Psoas muscle (tissue), 8 donors: ENCODE measurements around the gene TNIK. TPM values are rescaled to one million over a fixed set of nuclear protein-coding genes. Genes with fewer than 3 reads are reported as not detected.
A peak's percentile ranks its signal among the peaks of the same experiment; 100 is the strongest.

Experiments
- ATAC-seq, 4 donors: fragments of 200-7000 bp; cut with Tn5 transposase; one replicate each; pipeline ENCODE4 v1.9.1; 2020; ENCODE audit warnings: moderate library complexity in 3 of 4, mild to moderate bottlenecking in 2 of 4
- DNase-seq, 2 donors: peaks; one replicate each; pipeline ENCODE4 v3.0.0-alpha.2; 2020
- H3K27ac ChIP-seq: fragments of 200-600 bp; one replicate; pipeline ENCODE4 v1.8.0; 2022
- H3K27me3 ChIP-seq, 3 donors: fragments of 200-600 bp in 1 of 3; one replicate each; pipeline versions ENCODE4 v1.6.1 to v1.8.0; 2013 to 2022; ENCODE audit warnings: low read length in 2 of 3, mild to moderate bottlenecking in 2 of 3, moderate library complexity in 1 of 3; ENCODE audit not compliant: insufficient read depth in 3 of 3
- H3K36me3 ChIP-seq, 2 donors: fragments of 200-600 bp in 1 of 2; one replicate each; pipeline versions ENCODE4 v1.6.1 to v1.8.0; 2013 to 2022; ENCODE audit warnings: low read depth in 1 of 2, mild to moderate bottlenecking in 1 of 2, moderate library complexity in 1 of 2; ENCODE audit not compliant: insufficient read depth in 1 of 2
- H3K4me1 ChIP-seq: fragments of 200-600 bp; one replicate; pipeline ENCODE4 v1.8.0; 2022
- H3K4me3 ChIP-seq: fragments of 200-600 bp; one replicate; pipeline ENCODE4 v1.8.0; 2022; ENCODE audit warnings: mild to moderate bottlenecking
- H3K9me3 ChIP-seq: fragments of 200-600 bp; one replicate; pipeline ENCODE4 v1.8.0; 2022
- WGBS, 3 donors: extraction: QIAGEN DNeasy Blood & Tissue Kit; methylation state at CpG; one replicate each; pipeline versions ENCODE4 v1.1.6 to v1.1.7; 2013; 5-methylcytosine and 5-hydroxymethylcytosine counted together
- intact Hi-C, 2 donors: fragments of 100-400 bp; cut with DNase I; formaldehyde crosslinking; loops; one replicate each; pipeline versions ENCODE4 v1.11.0 to v1.14.2; 2022
- polyA plus RNA-seq, 3 donors: library from polyadenylated mRNA; stranded (reverse); fragments of 200-250 nt; gene quantifications; one replicate each; pipeline ENCODE4 v1.2.3, GENCODE V29; 2013
- total RNA-seq, 4 donors: library from RNA; stranded (reverse); fragmentation: NEBNext Ultra II Directional in 2 of 4; extraction: Animal tissue kit (Norgen Biotek cat#: 25700) in 2 of 4; gene quantifications; one replicate each; pipeline versions ENCODE4 v1.2.1 to v1.2.4, GENCODE V29; 2021 to 2023
- TF ChIP-seq, protein P1 (sequence below): fragments of 200-600 bp; IDR thresholded peaks from one replicate; pipeline ENCODE4 v1.8.0; 2022; ENCODE audit warnings: antibody characterized with exemption
- donor health status: healthy with polysubstance abuse.
- donor health status: DM: no; HTN: no; CAD: no; lungs with moderate emphysema.
- donor health status: Bipolar disorder and iron deficiency.
- donor health status: healthy.
- donor health status: DM: yes; HTN: yes; CAD: no.
- donor health status: DM: no; HTN: no; CAD: no.
- donor health status: DM: no; HTN: no; CAD: no.
- donor health status: DM: yes; HTN: yes; CAD: no.

Gene TNIK
- total and polyA plus RNA-seq, 7 donors, result 9.9 to 32.4 (median 12.5) TPM

GRCh38 chr3:171342783-171343420 is 117.3 kb downstream of the TNIK start:
- Histone ChIP-seq H3K4me3 (no peak overlapping the region), H3K36me3 (no peaks in the 10 kb centered on the region)
- intact Hi-C loops, result no loop called here

DNA sequence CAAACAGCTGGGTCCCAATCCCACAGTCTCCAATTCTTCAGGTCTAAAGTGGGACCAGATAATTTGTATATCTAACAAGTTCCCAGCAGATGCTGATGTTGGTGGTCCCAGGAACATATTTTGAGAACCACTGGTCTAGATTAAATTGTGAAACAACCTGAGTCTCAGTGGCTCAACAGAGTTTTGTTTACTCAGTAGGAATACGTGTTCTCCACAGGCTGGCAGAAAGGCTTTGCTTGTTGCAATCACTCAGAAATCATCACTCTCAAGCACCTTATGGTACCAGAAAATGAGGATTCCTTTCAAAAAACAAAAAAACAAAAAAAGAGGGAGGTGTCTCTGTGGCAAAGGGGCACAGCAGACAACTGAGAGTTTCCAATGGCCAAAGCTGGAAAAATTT is 118.0 kb downstream of the TNIK start:
- Histone ChIP-seq H3K4me3 (no peak overlapping the region), H3K4me1 (peaks cover 30% of the 10 kb centered on the region), H3K36me3 (no peaks in the 10 kb centered on the region), H3K27ac (no peak overlapping the region), H3K27me3 (no peaks in the 10 kb centered on the region), H3K9me3 (no peaks in the 10 kb centered on the region)
- WGBS, 3 donors, result 84 to 88% (median 88%) methylated on average over 1 of the region's 1 CpG
- intact Hi-C loops, result no loop called here
- DNase-seq (no peak), ATAC-seq (no peak)
- TF ChIP-seq, protein P1, sequence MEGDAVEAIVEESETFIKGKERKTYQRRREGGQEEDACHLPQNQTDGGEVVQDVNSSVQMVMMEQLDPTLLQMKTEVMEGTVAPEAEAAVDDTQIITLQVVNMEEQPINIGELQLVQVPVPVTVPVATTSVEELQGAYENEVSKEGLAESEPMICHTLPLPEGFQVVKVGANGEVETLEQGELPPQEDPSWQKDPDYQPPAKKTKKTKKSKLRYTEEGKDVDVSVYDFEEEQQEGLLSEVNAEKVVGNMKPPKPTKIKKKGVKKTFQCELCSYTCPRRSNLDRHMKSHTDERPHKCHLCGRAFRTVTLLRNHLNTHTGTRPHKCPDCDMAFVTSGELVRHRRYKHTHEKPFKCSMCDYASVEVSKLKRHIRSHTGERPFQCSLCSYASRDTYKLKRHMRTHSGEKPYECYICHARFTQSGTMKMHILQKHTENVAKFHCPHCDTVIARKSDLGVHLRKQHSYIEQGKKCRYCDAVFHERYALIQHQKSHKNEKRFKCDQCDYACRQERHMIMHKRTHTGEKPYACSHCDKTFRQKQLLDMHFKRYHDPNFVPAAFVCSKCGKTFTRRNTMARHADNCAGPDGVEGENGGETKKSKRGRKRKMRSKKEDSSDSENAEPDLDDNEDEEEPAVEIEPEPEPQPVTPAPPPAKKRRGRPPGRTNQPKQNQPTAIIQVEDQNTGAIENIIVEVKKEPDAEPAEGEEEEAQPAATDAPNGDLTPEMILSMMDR, result no peak

More at GRCh38 chr3:171342783-171343420, 117.3 kb downstream of the TNIK start:
- Histone ChIP-seq H3K27ac (no peak overlapping the region), H3K27me3 (no peaks in the 10 kb centered on the region), H3K4me1 (peaks cover 37% of the 10 kb centered on the region), H3K9me3 (no peaks in the 10 kb centered on the region)
- TF ChIP-seq, protein P1, result no peak
- 93 to 98% (median 93%) methylated on average over 2 of the region's 2 CpGs for WGBS, 3 donors
- ATAC-seq (no peak), DNase-seq (no peak)

GRCh38 chr3:171340434-171340833 is 119.8 kb downstream of the TNIK start:
- intact Hi-C loops, result no loop called here
- no peak for ATAC-seq
- Histone ChIP-seq H3K4me3 (no peak overlapping the region), H3K9me3 (no peaks in the 10 kb centered on the region), H3K36me3 (no peaks in the 10 kb centered on the region), H3K27me3 (no peaks in the 10 kb centered on the region), H3K27ac (no peak overlapping the region), H3K4me1 (peaks cover 30% of the 10 kb centered on the region)
- TF ChIP-seq, protein P1, result no peak
- no peak for DNase-seq
- 77 to 92% (median 83%) methylated on average over 4 of the region's 4 CpGs for WGBS, 3 donors

DNA sequence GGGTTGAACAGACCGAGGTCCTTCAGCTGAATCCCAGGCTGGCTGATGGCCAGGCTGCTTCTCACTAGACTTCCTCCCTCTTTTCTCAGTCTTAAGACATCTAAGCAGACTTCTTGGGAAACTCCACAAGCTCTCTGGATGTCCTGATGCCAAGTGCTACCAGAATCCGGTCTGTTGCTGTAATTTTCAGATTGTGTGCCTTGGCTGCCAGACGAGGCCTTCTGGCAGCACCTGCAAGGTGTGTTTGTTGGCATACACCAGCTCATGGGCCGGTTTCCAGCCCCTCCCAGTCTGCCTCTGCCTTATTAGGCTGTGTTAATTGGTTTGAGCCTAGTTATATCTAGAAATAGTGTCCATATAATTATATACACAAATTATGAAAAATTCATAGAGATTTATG is 120.6 kb downstream of the TNIK start:
- 75 to 76% (median 75%) methylated on average over 4 of the region's 4 CpGs for WGBS, 3 donors
- H3K4me3 ChIP-seq, result no peak overlapping the region
- TF ChIP-seq, protein P1, result no peak
- H3K9me3 ChIP-seq, result no peaks in the 10 kb centered on the region
- intact Hi-C loops, result loop anchor here (5.0 to 10.0 kb wide), 3 partner anchors 43 to 155 kb away; no protein-coding TSS in a partner anchor
- no peaks in the 10 kb centered on the region for H3K36me3 ChIP-seq
- H3K4me1 ChIP-seq, result peaks cover 29% of the 10 kb centered on the region
- no peak for ATAC-seq
- no peak for DNase-seq
- no peaks in the 10 kb centered on the region for H3K27me3 ChIP-seq
- no peak overlapping the region for H3K27ac ChIP-seq

DNA sequence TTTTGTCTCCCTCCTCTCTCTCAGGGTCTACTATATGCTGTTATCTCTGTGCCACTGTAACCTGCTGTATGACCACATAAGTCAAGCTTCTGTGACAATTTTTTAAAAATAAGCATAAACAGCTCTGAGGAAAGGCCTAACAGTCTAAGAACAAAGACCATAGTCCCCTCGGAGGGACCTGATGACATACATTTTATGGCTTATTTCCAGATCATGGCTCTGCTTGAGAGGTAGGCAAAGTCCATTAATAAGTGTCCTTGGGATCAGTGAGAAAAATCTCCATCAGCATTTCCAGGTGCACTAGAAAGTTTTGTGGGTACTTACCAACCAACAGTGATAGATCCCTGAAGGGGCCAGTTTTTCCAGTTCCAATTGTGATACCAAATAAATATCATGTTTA is 123.8 kb downstream of the TNIK start:
- peak overlapping the region; percentile 84 for H3K27ac ChIP-seq
- intact Hi-C loops, result loop anchor here (5.0 to 10.0 kb wide), 3 partner anchors 46 to 152 kb away; no protein-coding TSS in a partner anchor
- H3K4me3 ChIP-seq, result no peak overlapping the region
- DNase-seq (no peak), ATAC-seq (no peak)
- H3K36me3 ChIP-seq, result no peaks in the 10 kb centered on the region
- H3K4me1 ChIP-seq, result peaks cover 34% of the 10 kb centered on the region
- no peaks in the 10 kb centered on the region for H3K27me3 ChIP-seq
- TF ChIP-seq, protein P1, result no peak
- WGBS, 3 donors, result 33 to 57% (median 47%) methylated on average over 1 of the region's 1 CpG
- H3K9me3 ChIP-seq, result no peaks in the 10 kb centered on the region
